Thoracic aorta endothelial cell (primary cell): ENCODE data around the gene GHRHR. TPM values are rescaled to one million over a fixed set of nuclear protein-coding genes. Genes with fewer than 3 reads are reported as not detected.

Experiments used
- total RNA-seq: library from RNA; depleted of rRNA; stranded (reverse); fragments of >200 nt; gene quantifications from 2 replicates; pipeline ENCODE4 v1.2.3, GENCODE V29; 2012

GHRHR gene
- total RNA-seq, result 0.14 TPM in 1 of 2 replicates, not detected in the other

GRCh38 chr7:30963842-30964241 is at the start of gene GHRHR:
Gene GHRHR, plus strand, starts transcription at chr7:30963953. Its CDS starts 116 bp downstream, at chr7:30964069.

Other genes starting within 250 kb of the GHRHR start
- gene INMT, start 211.8 kb upstream of the GHRHR start, total RNA-seq, result not detected in 2 replicates
- gene MINDY4, start 192.5 kb upstream of the GHRHR start, total RNA-seq, result 3.6 and 6.6 TPM in 2 replicates
- gene AQP1, start 52.1 kb upstream of the GHRHR start, total RNA-seq, result 1.7 and 4.9 TPM in 2 replicates
- gene ADCYAP1R1, start 88.4 kb downstream of the GHRHR start, total RNA-seq, result 0.93 and 8.5 TPM in 2 replicates